HepG2 (cell line): Measurements from ENCODE around the gene SKIL. TPM values are rescaled to one million over a fixed set of nuclear protein-coding genes. Genes with fewer than 3 reads are reported as not detected.

Source experiments
- BRD4 ChIP-seq: sonication (generic); formaldehyde crosslinking; IDR thresholded peaks from 2 replicates; pipeline ENCODE4 v1.4.0; 2020; ENCODE audit warnings: missing genetic modification reagents
- CBFB ChIP-seq: sonication (generic); formaldehyde crosslinking; IDR thresholded peaks from 2 replicates; pipeline ENCODE4 v1.4.0; 2020; ENCODE audit warnings: missing genetic modification reagents
- CEBPG ChIP-seq: IDR thresholded peaks from 2 replicates; pipeline ENCODE4 v1.6.1; 2016
- GLMP ChIP-seq: sonication (generic); formaldehyde crosslinking; IDR thresholded peaks from 2 replicates; pipeline ENCODE4 v1.9.0; 2021; ENCODE audit warnings: missing genetic modification reagents, mild to moderate bottlenecking, borderline replicate concordance
- HNRNPH1 ChIP-seq: fragments of 200-400 bp; formaldehyde crosslinking; optimal IDR thresholded peaks from 2 replicates; pipeline ENCODE3; 2017; ENCODE audit warnings: mild to moderate bottlenecking, low read depth, low read length
- KDM4B ChIP-seq: sonication (generic); formaldehyde crosslinking; IDR thresholded peaks from 2 replicates; pipeline ENCODE4 v1.4.0; 2020; ENCODE audit warnings: missing genetic modification reagents
- MYC ChIP-seq: sonication (generic); formaldehyde crosslinking; IDR thresholded peaks from 2 replicates; pipeline ENCODE4 v1.9.0; 2021; ENCODE audit warnings: missing genetic modification reagents, borderline replicate concordance
- NFIB ChIP-seq: sonication (generic); formaldehyde crosslinking; IDR thresholded peaks from 2 replicates; pipeline ENCODE4 v1.9.0; 2021; ENCODE audit warnings: missing genetic modification reagents, mild to moderate bottlenecking, borderline replicate concordance
- NR2F6 ChIP-seq, 2 experiments: IDR thresholded peaks; 2 replicates each; pipeline ENCODE4 v1.6.1; 2016; ENCODE audit warnings: antibody characterized with exemption in 1 of 2, mild to moderate bottlenecking in 1 of 2
- POLR2G ChIP-seq: fragments of 200-400 bp; formaldehyde crosslinking; IDR thresholded peaks from 2 replicates; pipeline ENCODE4 v1.6.1; 2018; ENCODE audit warnings: mild to moderate bottlenecking, low read depth, low read length, moderate library complexity
- RELA ChIP-seq: sonication (generic); formaldehyde crosslinking; IDR thresholded peaks from 2 replicates; pipeline ENCODE4 v1.4.0; 2020; ENCODE audit warnings: missing genetic modification reagents
- TBP ChIP-seq: sonication (generic); formaldehyde crosslinking; IDR thresholded peaks from 2 replicates; pipeline ENCODE4 v1.5.0; 2020; ENCODE audit warnings: missing genetic modification reagents
- TERF1 ChIP-seq: sonication (generic); formaldehyde crosslinking; IDR thresholded peaks from 2 replicates; pipeline ENCODE4 v1.8.0; 2022; ENCODE audit warnings: mild to moderate bottlenecking, missing genetic modification reagents, moderate library complexity
- ZNF335 ChIP-seq: sonication (generic); formaldehyde crosslinking; IDR thresholded peaks from 2 replicates; pipeline ENCODE4 v1.4.0; 2020; ENCODE audit warnings: missing genetic modification reagents
- ZNF773 ChIP-seq: sonication (generic); formaldehyde crosslinking; IDR thresholded peaks from 2 replicates; pipeline ENCODE4 v1.4.0; 2020; ENCODE audit warnings: missing genetic modification reagents, borderline replicate concordance
- ZNF782 ChIP-seq: sonication (generic); formaldehyde crosslinking; IDR thresholded peaks from 2 replicates; pipeline ENCODE4 v1.4.0; 2020; ENCODE audit warnings: missing genetic modification reagents, mild to moderate bottlenecking, borderline replicate concordance
- polyA plus RNA-seq, 8 experiments: library from polyadenylated mRNA; depleted of rRNA in 3 of 8; stranded (reverse) in 7 of 8; unstranded in 1 of 8; fragments of >200 nt; fragmentation: Illumina TruSeq in 4 of 8; extraction: Trizol in 4 of 8; gene quantifications; 2 replicates each; pipeline versions ENCODE4 v1.2.1 to v1.2.3, GENCODE V29; 2011 to 2016; ENCODE audit warnings: low read depth in 4 of 8, missing spikeins in 1 of 8, mixed read lengths in 1 of 8; ENCODE audit not compliant: insufficient read depth in 1 of 8
- total RNA-seq, 5 experiments: library from RNA; depleted of rRNA; stranded (reverse); fragments of >200 nt; fragmentation: Illumina TruSeq; extraction: Trizol; gene quantifications; 2 replicates each; pipeline ENCODE4 v1.2.3, GENCODE V29; 2016; ENCODE audit warnings: low read depth in 1 of 5
- TF ChIP-seq, protein P1 (sequence below): sonication (generic); formaldehyde crosslinking; IDR thresholded peaks from 2 replicates; pipeline ENCODE4 v1.4.0; 2020; ENCODE audit warnings: missing genetic modification reagents, borderline replicate concordance
- TF ChIP-seq, protein P2 (sequence below): IDR thresholded peaks from 2 replicates; pipeline ENCODE4 v1.6.1; 2016; ENCODE audit warnings: missing compliant biosample characterization, missing genetic modification reagents, borderline replicate concordance
- TF ChIP-seq, protein P3 (sequence below): sonication (generic); formaldehyde crosslinking; IDR thresholded peaks from 2 replicates; pipeline ENCODE4 v1.4.0; 2020; ENCODE audit warnings: missing genetic modification reagents

Gene SKIL
- total and polyA plus RNA-seq, 2 of the 13 experiments (the other 11 are each of a cell fraction or from before 2014, with no cell fraction given) = 5.2 to 20.7 TPM

GRCh38 chr3:170357176-170358041 lies at the start of gene SKIL (continued):
- TF ChIP-seq, protein P1, sequence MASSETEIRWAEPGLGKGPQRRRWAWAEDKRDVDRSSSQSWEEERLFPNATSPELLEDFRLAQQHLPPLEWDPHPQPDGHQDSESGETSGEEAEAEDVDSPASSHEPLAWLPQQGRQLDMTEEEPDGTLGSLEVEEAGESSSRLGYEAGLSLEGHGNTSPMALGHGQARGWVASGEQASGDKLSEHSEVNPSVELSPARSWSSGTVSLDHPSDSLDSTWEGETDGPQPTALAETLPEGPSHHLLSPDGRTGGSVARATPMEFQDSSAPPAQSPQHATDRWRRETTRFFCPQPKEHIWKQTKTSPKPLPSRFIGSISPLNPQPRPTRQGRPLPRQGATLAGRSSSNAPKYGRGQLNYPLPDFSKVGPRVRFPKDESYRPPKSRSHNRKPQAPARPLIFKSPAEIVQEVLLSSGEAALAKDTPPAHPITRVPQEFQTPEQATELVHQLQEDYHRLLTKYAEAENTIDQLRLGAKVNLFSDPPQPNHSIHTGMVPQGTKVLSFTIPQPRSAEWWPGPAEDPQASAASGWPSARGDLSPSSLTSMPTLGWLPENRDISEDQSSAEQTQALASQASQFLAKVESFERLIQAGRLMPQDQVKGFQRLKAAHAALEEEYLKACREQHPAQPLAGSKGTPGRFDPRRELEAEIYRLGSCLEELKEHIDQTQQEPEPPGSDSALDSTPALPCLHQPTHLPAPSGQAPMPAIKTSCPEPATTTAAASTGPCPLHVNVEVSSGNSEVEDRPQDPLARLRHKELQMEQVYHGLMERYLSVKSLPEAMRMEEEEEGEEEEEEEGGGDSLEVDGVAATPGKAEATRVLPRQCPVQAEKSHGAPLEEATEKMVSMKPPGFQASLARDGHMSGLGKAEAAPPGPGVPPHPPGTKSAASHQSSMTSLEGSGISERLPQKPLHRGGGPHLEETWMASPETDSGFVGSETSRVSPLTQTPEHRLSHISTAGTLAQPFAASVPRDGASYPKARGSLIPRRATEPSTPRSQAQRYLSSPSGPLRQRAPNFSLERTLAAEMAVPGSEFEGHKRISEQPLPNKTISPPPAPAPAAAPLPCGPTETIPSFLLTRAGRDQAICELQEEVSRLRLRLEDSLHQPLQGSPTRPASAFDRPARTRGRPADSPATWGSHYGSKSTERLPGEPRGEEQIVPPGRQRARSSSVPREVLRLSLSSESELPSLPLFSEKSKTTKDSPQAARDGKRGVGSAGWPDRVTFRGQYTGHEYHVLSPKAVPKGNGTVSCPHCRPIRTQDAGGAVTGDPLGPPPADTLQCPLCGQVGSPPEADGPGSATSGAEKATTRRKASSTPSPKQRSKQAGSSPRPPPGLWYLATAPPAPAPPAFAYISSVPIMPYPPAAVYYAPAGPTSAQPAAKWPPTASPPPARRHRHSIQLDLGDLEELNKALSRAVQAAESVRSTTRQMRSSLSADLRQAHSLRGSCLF (CRISPR knock-in tag) = no peak
- TF ChIP-seq RELA (CRISPR knock-in tag) (no peak), POLR2G (no peak; the same call in 1 of the 2 replicates), ZNF773 (CRISPR knock-in tag) (no peak), HNRNPH1 (no peak), BRD4 (CRISPR knock-in tag) (0 out of 2 replicates have a peak, but pooled peaks have one; percentile 18), MYC (CRISPR knock-in tag) (no peak), CBFB (CRISPR knock-in tag) (no peak), GLMP (no peak), NFIB (CRISPR knock-in tag) (no peak), TERF1 (CRISPR knock-in tag) (no peak), CEBPG (CRISPR knock-in tag) (no peak), ZNF335 (CRISPR knock-in tag) (no peak), KDM4B (CRISPR knock-in tag) (no peak), TBP (CRISPR knock-in tag) (no peak), NR2F6 (IDR thresholded peaks at IDR 0.05) (no peak), NR2F6 (CRISPR knock-in tag; IDR thresholded peaks at IDR 0.05) (no peak), ZNF782 (CRISPR knock-in tag) (no peak)
- TF ChIP-seq, protein P2, sequence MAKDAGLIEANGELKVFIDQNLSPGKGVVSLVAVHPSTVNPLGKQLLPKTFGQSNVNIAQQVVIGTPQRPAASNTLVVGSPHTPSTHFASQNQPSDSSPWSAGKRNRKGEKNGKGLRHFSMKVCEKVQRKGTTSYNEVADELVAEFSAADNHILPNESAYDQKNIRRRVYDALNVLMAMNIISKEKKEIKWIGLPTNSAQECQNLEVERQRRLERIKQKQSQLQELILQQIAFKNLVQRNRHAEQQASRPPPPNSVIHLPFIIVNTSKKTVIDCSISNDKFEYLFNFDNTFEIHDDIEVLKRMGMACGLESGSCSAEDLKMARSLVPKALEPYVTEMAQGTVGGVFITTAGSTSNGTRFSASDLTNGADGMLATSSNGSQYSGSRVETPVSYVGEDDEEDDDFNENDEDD = peak; percentile 27; the same call in 1 of the 2 replicates
- TF ChIP-seq, protein P3, sequence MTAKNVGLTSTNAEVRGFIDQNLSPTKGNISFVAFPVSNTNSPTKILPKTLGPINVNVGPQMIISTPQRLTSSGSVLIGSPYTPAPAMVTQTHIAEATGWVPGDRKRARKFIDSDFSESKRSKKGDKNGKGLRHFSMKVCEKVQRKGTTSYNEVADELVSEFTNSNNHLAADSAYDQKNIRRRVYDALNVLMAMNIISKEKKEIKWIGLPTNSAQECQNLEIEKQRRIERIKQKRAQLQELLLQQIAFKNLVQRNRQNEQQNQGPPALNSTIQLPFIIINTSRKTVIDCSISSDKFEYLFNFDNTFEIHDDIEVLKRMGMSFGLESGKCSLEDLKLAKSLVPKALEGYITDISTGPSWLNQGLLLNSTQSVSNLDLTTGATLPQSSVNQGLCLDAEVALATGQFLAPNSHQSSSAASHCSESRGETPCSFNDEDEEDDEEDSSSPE = no peak
